ENCODE data around the gene CCNB3.
"Not testable (repeated sequence)": the region's sequence is repeated elsewhere in the genome, so short reads cannot be mapped to it uniquely, and the experiment has no call there.

CCNB3 gene, protein sequence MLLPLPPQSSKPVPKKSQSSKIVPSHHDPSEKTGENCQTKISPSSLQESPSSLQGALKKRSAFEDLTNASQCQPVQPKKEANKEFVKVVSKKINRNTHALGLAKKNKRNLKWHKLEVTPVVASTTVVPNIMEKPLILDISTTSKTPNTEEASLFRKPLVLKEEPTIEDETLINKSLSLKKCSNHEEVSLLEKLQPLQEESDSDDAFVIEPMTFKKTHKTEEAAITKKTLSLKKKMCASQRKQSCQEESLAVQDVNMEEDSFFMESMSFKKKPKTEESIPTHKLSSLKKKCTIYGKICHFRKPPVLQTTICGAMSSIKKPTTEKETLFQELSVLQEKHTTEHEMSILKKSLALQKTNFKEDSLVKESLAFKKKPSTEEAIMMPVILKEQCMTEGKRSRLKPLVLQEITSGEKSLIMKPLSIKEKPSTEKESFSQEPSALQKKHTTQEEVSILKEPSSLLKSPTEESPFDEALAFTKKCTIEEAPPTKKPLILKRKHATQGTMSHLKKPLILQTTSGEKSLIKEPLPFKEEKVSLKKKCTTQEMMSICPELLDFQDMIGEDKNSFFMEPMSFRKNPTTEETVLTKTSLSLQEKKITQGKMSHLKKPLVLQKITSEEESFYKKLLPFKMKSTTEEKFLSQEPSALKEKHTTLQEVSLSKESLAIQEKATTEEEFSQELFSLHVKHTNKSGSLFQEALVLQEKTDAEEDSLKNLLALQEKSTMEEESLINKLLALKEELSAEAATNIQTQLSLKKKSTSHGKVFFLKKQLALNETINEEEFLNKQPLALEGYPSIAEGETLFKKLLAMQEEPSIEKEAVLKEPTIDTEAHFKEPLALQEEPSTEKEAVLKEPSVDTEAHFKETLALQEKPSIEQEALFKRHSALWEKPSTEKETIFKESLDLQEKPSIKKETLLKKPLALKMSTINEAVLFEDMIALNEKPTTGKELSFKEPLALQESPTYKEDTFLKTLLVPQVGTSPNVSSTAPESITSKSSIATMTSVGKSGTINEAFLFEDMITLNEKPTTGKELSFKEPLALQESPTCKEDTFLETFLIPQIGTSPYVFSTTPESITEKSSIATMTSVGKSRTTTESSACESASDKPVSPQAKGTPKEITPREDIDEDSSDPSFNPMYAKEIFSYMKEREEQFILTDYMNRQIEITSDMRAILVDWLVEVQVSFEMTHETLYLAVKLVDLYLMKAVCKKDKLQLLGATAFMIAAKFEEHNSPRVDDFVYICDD (N-terminal part only)

DNA sequence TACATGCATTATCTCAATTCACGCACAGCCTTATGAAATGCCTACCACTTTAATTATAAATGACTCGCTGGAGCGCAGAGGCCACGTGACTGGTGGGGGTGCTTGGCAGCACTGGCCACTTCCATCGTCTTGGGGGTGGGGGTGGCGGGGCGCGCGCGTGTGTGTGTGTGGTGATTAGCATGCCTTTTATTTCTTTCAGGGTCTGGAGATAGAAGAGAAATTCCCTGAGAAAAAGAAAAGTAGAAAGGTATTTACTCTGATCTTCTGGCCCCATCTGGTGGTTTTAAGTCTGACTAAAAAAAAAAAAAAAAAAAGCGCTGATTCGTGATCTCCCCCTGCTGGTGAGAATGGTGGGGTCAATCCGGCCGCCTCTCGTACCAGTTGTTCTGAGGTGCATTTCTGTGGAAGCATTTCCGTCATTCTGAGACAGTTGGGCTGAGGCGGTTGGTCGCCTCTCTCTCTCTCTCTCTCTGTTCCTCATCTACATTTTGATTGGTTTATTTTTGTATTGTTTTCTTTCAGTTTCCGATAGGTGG is at the start of gene CCNB3:
Gene CCNB3, plus strand, starts transcription at position 402 of the 536 bp plus-strand sequence. CDS start 80,399 bp downstream, outside the sequence.
- DNase-seq, result peak; percentile 53

- no peak for DNase-seq
These were observed 46.9 kb upstream of the CCNB3 start for GRCh38 chrX:50157545-50158135.

DNA sequence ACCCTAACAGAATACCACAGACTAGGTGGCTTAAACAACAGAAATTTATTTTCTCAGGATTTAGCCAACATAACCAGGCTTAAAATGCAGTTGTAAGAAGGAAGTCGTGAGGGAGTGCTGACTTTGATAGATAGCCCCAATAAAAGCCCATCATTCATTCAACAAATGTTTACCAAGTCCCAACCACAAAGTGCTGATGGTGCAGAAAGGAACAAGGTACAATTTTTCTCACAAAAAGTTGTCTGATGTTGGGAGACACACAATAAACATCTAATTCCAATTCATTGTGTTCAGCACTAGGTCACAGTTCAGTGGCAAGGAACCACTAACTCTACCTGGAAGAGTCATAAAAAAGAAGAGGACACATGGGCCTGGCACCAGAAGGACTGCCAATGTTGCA is 46.0 kb upstream of the CCNB3 start:
- no peak for DNase-seq

- DNase-seq, result no peak
These were observed 43.4 kb upstream of the CCNB3 start for GRCh38 chrX:50161127-50161526.

DNA sequence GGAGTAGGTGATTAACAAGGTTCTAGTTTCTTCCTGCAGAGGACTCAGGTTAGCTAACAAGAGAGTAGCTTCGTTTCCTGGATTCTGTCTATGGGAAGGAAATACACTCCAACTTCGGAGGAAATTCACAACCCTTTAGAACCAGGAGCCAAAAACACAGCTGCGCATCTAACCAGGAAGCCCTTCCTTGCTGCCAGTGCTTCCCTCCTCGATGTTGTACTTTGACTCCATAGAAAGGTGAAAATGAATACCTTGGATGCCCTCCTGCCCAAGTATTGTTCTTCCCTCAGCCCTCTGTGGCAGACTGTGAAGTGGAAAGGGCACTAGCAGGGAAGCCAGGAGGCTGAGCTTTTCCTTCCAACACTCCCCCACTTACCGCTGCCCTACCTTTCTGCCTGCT is 38.8 kb upstream of the CCNB3 start:
- no peak for DNase-seq

DNA sequence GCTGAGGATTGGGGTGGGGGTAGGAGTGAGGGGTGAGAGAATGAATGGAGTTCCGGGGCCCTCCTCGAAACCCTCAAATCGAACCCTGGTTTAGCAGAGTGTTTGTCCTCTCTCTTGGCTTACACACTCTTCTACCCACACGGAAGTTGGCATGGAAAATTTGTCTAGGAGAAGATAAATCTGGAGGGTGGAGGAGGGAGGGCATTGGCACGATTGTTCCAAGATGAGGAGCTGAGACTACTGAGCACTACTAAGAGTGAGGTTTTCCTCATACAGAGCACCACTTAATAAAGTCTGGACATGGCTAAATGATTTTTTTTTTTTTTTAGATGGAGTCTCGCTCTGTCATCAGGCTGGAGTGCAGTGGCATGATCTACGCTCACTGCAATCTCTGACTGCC is 37.2 kb upstream of the CCNB3 start:
- DNase-seq, result no peak

DNA sequence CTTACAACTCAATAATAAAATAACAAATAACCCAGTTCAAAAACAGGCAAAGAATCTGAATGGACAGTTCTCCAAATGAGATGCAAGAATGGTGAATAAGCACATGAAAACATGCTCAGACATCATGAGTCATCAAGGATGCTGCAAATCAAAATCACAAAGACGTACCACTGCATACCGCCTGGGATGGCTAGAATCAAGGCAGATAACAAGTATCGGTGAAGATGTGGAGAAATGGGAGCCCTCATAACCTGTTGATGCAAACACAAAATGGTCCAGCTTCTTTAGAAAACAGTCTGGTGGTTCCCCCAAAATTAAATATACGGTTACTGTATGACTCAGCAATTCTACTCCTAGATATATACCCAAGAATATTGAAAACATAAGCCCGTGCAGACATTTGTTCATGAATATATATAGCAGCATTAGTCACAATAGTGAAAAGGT is 36.3 kb upstream of the CCNB3 start:
- no peak for DNase-seq

DNA sequence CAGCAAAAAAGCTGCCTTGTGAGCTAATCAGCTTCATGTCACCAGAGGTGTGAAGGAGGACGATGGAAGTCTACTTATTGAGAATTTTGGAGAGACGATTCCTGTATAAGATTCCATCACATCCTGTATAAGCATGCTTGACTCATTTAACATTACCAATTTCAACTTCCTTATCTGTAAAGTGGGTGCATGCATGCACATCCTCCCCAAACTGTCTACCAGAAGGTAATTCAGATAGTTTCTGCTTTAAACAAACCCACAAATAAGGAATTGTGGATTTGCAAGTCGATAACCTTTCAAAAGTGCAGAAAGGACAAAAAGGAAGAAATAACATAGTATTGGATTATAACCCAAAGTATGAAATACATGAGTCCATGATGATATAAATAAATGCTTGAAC is 34.8 kb upstream of the CCNB3 start:
- no peak for DNase-seq

GRCh38 chrX:50180073-50180940 is 24.3 kb upstream of the CCNB3 start:
- no peak for DNase-seq

DNA sequence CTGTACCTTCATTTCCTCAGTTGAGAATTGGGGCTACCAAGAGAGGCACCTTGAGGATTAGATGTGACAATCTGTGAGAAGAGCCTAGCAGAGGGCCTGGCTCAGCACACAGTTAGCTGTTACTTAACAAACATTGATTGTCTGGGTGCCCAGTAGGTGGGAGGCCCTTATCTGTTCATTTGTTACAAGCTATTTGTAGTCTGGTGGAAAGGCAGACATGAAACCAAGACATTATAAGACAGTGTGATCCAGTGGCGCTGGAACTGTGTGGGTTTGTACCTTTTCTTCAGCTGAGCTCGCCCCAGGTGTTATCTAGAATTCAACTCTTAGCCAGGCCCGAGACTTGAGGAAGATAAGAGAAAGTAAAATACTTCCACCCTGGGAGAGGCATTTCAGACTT is 20.7 kb upstream of the CCNB3 start:
- DNase-seq, result no peak

DNA sequence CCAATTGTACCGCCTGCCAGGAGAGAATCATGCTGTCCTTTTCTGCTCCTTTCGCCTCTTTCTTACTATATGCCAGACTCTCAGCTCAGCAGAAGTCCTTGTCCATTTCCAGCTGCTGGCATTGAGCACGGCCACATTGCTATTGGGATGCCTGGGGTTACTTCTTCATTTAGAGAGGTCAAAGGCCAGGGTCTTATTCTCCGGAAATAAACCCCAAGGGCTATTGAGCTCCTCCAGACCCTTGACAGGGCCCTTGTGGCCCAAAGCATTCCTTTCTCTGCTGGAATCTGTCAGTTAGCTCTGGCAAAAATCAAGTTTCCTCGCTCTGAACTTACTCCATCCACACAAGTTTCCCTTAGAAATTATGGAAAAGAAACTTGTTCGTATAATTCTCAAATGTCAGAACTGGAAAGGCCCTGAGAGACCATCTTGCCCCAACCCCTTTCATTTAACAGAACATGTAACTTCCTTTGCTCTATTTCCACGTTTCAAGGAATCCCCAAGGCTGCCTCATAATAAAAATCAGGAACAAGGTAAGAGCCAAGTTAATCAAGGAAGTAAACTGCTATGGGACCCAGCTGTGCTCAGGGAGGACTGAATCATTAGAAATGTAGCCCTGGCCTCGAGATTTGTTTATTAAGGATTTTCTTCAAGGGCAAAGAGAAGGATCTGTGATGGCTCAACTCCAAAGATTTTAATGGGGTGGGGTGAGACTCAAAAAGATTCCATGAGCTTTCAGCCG is 15.5 kb upstream of the CCNB3 start:
- no peak for DNase-seq

DNA sequence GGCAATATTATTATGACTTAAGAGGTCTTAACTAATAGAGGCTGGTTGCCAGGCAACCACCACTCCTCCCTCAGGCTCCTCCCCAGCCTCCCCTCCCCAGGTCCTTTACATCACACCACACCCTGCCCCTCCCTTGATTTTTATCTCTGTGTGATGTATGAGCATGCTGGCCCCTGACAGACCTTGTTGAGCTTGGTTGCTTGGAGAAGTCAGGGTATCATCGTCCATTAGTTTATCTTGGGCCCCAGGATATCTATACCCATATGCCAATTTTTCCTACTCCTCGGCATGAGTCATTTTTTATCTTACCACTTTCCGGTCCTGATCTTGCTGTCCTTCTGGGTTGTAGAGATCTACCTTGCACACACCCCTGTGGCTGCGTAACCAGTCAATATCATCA is 6.2 kb upstream of the CCNB3 start:
- no peak for DNase-seq

DNA sequence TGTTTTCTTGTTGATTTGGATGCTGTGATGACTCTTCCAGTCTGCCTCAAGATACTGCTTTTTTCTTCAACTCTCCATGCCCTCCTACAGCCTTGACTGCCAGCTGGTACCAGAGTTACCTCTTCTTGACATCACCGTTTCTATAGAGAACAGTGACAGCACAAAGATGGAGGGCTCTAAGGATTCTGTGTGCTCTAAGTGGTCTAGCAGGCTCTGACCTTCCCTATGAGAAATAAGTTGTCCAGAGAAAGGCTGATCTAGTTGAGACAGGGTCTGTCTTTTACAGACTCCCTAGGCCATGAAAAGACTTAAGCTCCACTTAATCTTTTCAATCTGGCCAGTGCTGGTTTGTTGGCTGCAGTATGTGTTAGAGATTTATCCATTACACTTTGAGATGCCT is 3.7 kb upstream of the CCNB3 start, which contains the start of gene AKAP4:
Gene AKAP4, minus strand, starts transcription at position 101 of the 400 bp plus-strand sequence. CDS start 118 bp downstream, outside the sequence.
- DNase-seq, result no peak

GRCh38 chrX:50202539-50202938 is 2.0 kb upstream of the CCNB3 start:
- no peak for DNase-seq

GRCh38 chrX:50206753-50207152 is 2.2 kb downstream of the CCNB3 start:
- no peak for DNase-seq

DNA sequence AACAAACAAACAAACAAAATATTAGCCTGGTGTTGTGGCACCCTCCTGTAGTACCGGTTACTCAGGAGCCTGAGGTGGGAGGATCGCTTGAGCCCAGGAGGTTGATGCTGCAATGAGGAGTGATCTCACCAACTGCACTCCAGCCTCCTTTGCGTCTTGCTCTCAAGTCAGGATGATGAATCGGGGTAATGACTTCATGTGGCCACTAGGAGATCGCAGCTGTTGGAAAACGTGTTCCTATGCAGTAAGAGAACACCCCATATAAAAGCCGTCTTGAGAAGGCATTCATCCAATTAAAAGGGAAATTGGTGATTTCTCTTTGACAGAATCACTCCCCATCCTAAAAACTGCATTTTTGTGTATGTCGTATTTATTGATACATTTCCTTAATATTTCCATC is 6.9 kb downstream of the CCNB3 start:
- no peak for DNase-seq

GRCh38 chrX:50281253-50281652 is 76.7 kb downstream of the CCNB3 start:
- no peak for DNase-seq

DNA sequence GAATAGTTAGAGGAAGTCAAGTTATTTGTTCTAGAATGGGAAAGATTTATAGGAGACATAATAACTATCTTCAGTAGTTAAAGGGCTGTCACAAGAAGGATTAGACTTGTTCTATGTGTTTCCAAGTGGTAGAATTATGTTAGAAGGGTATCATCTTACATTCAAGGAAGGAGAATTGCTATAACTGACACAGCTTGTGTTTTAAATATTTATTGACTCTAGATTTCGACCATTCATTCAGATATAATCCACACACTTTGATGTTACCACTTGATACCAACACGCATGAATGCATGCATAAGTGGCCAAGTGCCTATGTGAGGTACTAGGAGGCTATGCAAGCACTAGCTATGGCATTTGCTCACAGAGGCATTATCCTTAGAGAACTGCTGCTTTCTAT is 122.7 kb downstream of the CCNB3 start:
- DNase-seq, result no peak

- DNase-seq, result not testable (repeated sequence)
These were observed 128.1 kb downstream of the CCNB3 start for GRCh38 chrX:50332668-50333067.

DNA sequence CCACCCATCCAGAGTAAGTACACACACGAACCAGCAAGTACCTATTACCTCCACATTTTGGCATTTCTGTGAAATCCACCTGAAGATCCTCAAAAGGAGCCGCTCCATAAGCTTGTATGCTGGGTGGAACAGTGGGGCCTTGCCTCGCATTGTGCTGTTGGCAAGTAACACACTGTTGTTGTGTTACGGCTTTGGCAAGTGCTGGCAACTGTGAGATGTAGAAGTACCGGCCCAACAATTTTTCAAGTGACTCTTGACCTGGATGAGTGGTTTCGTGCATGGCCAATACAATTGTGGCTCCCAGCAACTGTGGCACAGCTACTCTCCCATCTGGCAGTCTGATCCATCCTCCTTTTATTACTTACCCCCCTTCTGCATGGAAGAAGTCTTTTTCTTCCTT is 128.7 kb downstream of the CCNB3 start:
- DNase-seq, result no peak

DNA sequence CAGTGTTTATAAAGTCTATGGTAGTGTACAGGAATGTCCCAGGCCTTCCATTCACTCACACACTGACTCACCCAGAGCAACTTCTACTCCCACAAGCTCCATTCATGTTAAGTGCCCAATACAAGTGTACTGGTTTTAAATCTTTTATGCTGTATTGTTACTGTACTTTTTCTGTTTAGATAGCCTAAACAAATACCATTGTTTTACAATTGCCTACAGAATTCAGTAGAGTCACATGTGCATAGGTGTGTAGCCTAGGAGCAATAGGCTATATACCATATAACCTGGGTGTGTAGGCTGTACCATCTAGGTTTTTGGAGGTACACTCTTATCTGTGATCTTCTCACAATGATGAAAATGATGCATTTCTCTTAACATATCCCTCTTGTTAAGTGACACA is 139.4 kb downstream of the CCNB3 start:
- no peak for DNase-seq
